ENCODE data around the gene CYB5D1.

Gene CYB5D1

DNA sequence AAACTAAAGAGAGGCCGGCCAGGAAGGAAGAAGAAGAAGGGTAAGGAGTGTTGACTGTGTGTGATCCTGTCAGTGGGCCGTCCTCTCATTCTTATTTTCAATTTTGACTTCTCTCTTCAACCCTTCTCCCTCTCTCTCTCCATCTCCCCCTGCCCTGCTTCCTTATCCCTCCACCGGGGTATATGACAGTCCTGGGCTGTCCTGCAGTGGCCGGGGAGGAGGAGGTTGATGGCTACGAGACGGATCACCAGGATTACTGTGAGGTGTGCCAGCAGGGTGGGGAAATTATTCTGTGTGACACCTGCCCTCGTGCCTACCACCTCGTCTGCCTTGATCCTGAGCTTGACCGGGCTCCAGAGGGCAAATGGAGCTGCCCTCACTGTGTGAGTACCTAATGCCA, 36.4 kb downstream of the CYB5D1 start:
- Histone ChIP-seq H3K27me3 (ENCODE audit: insufficient read depth, low read length, poor library complexity) (no peaks in the 10 kb centered on the region), H3K79me2 (ENCODE audit: insufficient read depth, low read length) (peaks cover 1% of the 10 kb centered on the region; the same call in 1 of the 2 replicates), H2AFZ (ENCODE audit: low read depth, low read length) (no peak overlapping the region), H3K9ac (ENCODE audit: low read depth, low read length) (no peak overlapping the region), H3K9me3 (ENCODE audit: insufficient read depth, low read length, severe bottlenecking) (no peaks in the 10 kb centered on the region), H3K4me3 (ENCODE audit: low read depth in 1 of 2, low read length in 2 of 2) (no peak overlapping the region), H3K36me3 (ENCODE audit: insufficient read depth, low read length) (peaks cover 85% of the 10 kb centered on the region), H3K4me1 (ENCODE audit: insufficient read depth, low read length) (no peaks in the 10 kb centered on the region), H4K20me1 (ENCODE audit: insufficient read depth, low read length) (no peaks in the 10 kb centered on the region), H3K4me2 (ENCODE audit: insufficient read depth, low read length) (no peak overlapping the region), H3K27ac (ENCODE audit: low read length) (no peak overlapping the region)
- TF ChIP-seq, protein P1, sequence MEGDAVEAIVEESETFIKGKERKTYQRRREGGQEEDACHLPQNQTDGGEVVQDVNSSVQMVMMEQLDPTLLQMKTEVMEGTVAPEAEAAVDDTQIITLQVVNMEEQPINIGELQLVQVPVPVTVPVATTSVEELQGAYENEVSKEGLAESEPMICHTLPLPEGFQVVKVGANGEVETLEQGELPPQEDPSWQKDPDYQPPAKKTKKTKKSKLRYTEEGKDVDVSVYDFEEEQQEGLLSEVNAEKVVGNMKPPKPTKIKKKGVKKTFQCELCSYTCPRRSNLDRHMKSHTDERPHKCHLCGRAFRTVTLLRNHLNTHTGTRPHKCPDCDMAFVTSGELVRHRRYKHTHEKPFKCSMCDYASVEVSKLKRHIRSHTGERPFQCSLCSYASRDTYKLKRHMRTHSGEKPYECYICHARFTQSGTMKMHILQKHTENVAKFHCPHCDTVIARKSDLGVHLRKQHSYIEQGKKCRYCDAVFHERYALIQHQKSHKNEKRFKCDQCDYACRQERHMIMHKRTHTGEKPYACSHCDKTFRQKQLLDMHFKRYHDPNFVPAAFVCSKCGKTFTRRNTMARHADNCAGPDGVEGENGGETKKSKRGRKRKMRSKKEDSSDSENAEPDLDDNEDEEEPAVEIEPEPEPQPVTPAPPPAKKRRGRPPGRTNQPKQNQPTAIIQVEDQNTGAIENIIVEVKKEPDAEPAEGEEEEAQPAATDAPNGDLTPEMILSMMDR (IDR thresholded peaks at IDR 0.05; ENCODE audit: borderline replicate concordance, extremely low read depth, low read length, poor library complexity, severe bottlenecking) = no peak
- no peak for TF ChIP-seq EZH2 (IDR thresholded peaks at IDR 0.05; ENCODE audit: borderline replicate concordance, low read depth, low read length, severe bottlenecking)
- DNase-seq (no peak), ATAC-seq (ENCODE audit: insufficient read depth, low read depth) (no peak)

DNA sequence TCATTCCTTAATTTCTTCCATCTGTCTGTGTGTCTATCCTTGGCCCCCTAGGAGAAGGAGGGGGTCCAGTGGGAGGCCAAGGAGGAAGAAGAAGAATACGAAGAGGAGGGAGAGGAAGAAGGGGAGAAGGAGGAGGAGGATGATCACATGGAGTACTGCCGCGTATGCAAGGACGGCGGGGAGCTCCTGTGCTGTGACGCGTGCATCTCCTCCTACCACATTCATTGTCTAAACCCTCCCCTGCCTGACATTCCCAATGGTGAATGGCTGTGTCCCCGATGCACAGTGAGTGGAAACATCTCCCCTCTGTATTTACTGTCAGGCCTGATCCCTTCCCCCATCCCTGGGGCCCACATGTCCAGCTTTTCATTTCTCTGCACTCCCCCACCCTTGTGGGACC, 37.1 kb downstream of the CYB5D1 start:
- DNase-seq (no peak), ATAC-seq (ENCODE audit: insufficient read depth, low read depth) (no peak)
- Histone ChIP-seq H3K36me3 (ENCODE audit: insufficient read depth, low read length) (peaks cover 85% of the 10 kb centered on the region), H3K4me1 (ENCODE audit: insufficient read depth, low read length) (no peaks in the 10 kb centered on the region), H4K20me1 (ENCODE audit: insufficient read depth, low read length) (no peaks in the 10 kb centered on the region), H3K4me2 (ENCODE audit: insufficient read depth, low read length) (no peak overlapping the region), H3K9me3 (ENCODE audit: insufficient read depth, low read length, severe bottlenecking) (no peaks in the 10 kb centered on the region), H3K79me2 (ENCODE audit: insufficient read depth, low read length) (no peaks in the 10 kb centered on the region), H2AFZ (ENCODE audit: low read depth, low read length) (no peak overlapping the region), H3K27me3 (ENCODE audit: insufficient read depth, low read length, poor library complexity) (no peaks in the 10 kb centered on the region), H3K9ac (ENCODE audit: low read depth, low read length) (no peak overlapping the region), H3K4me3 (ENCODE audit: low read depth in 1 of 2, low read length in 2 of 2) (no peak overlapping the region), H3K27ac (ENCODE audit: low read length) (no peak overlapping the region)
- TF ChIP-seq, protein P1 (IDR thresholded peaks at IDR 0.05; ENCODE audit: borderline replicate concordance, extremely low read depth, low read length, poor library complexity, severe bottlenecking) = no peak
- TF ChIP-seq EZH2 (IDR thresholded peaks at IDR 0.05; ENCODE audit: borderline replicate concordance, low read depth, low read length, severe bottlenecking) = no peak

DNA sequence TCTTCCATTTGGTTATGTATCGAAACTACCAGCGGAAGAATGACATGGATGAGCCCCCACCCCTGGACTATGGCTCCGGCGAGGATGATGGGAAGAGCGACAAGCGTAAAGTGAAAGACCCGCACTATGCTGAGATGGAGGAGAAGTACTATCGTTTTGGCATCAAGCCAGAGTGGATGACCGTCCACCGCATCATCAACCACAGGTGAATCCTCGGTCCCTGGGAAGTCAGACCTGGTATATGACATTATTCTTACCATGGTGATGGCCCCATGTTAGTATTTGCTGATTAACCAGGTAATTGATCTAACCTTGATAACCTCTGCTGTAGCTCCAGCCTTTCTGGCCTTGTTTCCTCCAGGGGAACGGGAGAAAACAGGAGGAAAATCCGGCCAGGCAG, 39.3 kb downstream of the CYB5D1 start:
- Histone ChIP-seq H2AFZ (ENCODE audit: low read depth, low read length) (no peak overlapping the region), H3K4me1 (ENCODE audit: insufficient read depth, low read length) (no peaks in the 10 kb centered on the region), H3K9ac (ENCODE audit: low read depth, low read length) (no peak overlapping the region), H3K4me2 (ENCODE audit: insufficient read depth, low read length) (no peak overlapping the region), H3K36me3 (ENCODE audit: insufficient read depth, low read length) (peaks cover 84% of the 10 kb centered on the region), H3K79me2 (ENCODE audit: insufficient read depth, low read length) (no peaks in the 10 kb centered on the region), H4K20me1 (ENCODE audit: insufficient read depth, low read length) (no peaks in the 10 kb centered on the region), H3K27me3 (ENCODE audit: insufficient read depth, low read length, poor library complexity) (no peaks in the 10 kb centered on the region), H3K9me3 (ENCODE audit: insufficient read depth, low read length, severe bottlenecking) (no peaks in the 10 kb centered on the region), H3K27ac (ENCODE audit: low read length) (no peak overlapping the region), H3K4me3 (ENCODE audit: low read depth in 1 of 2, low read length in 2 of 2) (no peak overlapping the region)
- no peak for ATAC-seq (ENCODE audit: insufficient read depth, low read depth)
- DNase-seq = no peak
- no peak for TF ChIP-seq EZH2 (IDR thresholded peaks at IDR 0.05; ENCODE audit: borderline replicate concordance, low read depth, low read length, severe bottlenecking)
- TF ChIP-seq, protein P1 (IDR thresholded peaks at IDR 0.05; ENCODE audit: borderline replicate concordance, extremely low read depth, low read length, poor library complexity, severe bottlenecking) = no peak

DNA sequence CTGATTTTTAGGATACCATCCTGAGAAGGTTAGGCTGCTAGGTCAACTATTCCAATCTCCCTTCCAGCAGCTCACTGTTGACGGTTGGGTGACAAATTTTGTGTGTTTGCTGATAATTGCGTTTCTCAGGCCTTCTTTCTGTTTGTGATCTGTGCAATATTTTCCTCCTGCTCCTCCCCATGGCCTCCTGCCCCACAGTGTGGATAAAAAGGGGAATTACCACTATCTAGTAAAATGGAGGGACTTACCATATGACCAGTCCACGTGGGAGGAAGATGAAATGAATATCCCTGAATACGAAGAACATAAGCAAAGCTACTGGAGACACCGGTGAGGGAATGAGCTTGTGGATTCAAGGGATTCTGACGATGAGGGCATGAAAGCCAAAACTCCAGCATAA, 40.0 kb downstream of the CYB5D1 start:
- peaks cover 90% of the 10 kb centered on the region for H3K36me3 ChIP-seq (ENCODE audit: insufficient read depth, low read length)
- H3K4me3 ChIP-seq (ENCODE audit: low read depth in 1 of 2, low read length in 2 of 2) = no peak overlapping the region

More for the DNA sequence above, 40.0 kb downstream of the CYB5D1 start:
- H3K79me2 ChIP-seq (ENCODE audit: insufficient read depth, low read length) = no peaks in the 10 kb centered on the region
- TF ChIP-seq, protein P1 (IDR thresholded peaks at IDR 0.05; ENCODE audit: borderline replicate concordance, extremely low read depth, low read length, poor library complexity, severe bottlenecking) = peak; percentile 41
- TF ChIP-seq EZH2 (IDR thresholded peaks at IDR 0.05; ENCODE audit: borderline replicate concordance, low read depth, low read length, severe bottlenecking) = no peak
- no peaks in the 10 kb centered on the region for H3K27me3 ChIP-seq (ENCODE audit: insufficient read depth, low read length, poor library complexity)
- no peak for ATAC-seq (ENCODE audit: insufficient read depth, low read depth)
- no peaks in the 10 kb centered on the region for H3K4me1 ChIP-seq (ENCODE audit: insufficient read depth, low read length)
- H3K27ac ChIP-seq (ENCODE audit: low read length) = no peak overlapping the region
- no peak overlapping the region for H2AFZ ChIP-seq (ENCODE audit: low read depth, low read length)
- no peaks in the 10 kb centered on the region for H3K9me3 ChIP-seq (ENCODE audit: insufficient read depth, low read length, severe bottlenecking)
- no peak for DNase-seq
- H4K20me1 ChIP-seq (ENCODE audit: insufficient read depth, low read length) = no peaks in the 10 kb centered on the region
- H3K4me2 ChIP-seq (ENCODE audit: insufficient read depth, low read length) = no peak overlapping the region
- H3K9ac ChIP-seq (ENCODE audit: low read depth, low read length) = no peak overlapping the region

Measured in DND-41 (cell line).